Measurements from ENCODE around the gene C17orf107. TPM values are rescaled to one million over a fixed set of nuclear protein-coding genes. Genes with fewer than 3 reads are reported as not detected.

The C17orf107 gene
- total and polyA plus RNA-seq, 2 of the 13 experiments (the other 11 are each of a cell fraction or from before 2014, with no cell fraction given) = 0.20 to 0.59 TPM

DNA sequence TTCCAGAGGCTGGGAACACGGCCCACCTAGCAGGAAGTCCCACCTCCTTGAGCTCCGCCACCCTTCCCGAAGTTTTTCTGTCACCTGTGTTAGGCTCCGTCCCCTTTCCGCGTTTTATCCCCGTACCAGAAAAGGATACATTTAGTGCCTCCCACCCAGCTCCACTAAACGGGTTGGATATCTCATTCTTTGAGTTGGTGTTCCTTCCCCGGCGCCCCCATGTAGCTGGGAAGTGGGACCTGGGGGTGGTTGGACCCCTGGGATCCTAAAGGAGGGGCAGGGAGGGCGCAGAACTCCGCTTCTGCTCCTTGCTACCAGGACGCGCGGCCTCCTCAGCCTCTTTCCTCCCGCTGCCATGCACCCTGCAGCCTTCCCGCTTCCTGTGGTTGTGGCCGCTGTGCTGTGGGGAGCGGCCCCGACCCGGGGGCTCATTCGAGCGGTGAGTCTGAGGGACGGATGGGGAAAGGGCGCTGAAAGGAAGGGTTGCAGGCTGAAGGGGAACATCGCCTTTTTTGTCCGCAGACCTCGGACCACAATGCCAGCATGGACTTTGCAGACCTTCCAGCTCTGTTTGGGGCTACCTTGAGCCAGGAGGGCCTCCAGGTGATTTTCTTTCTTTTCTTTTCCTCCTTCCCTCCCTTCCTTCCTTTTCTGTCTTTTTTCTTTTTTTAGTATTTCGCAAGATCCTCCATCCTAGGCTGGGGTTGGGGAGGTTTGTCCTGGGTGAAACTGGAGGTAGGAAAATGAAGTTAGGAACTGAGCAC lies 41.4 kb downstream of the C17orf107 start:
- POLR2A ChIA-PET = interaction anchor here (1.0 to 3.9 kb wide), 23 partner anchors 9 to 404 kb away, joined by 3 to 201 read pairs (median 6); partner anchors contain the start of genes ARRB2, CAMTA2, ENO3 and INCA1
- peaks cover 53% of the 10 kb centered on the region for H3K79me2 ChIP-seq (ENCODE audit: insufficient read depth, low read length)
- TF ChIP-seq ZBTB20 (CRISPR knock-in tag; IDR thresholded peaks at IDR 0.05; ENCODE audit: borderline replicate concordance, low read depth) (no peak), HES4 (CRISPR knock-in tag; IDR thresholded peaks at IDR 0.05; ENCODE audit: borderline replicate concordance) (0 out of 2 replicates have a peak, but pooled peaks have one; percentile 19), ZNF598 (CRISPR knock-in tag; IDR thresholded peaks at IDR 0.05; ENCODE audit: borderline replicate concordance) (peak; percentile 48; the same call in 1 of the 2 replicates), MXD4 (CRISPR knock-in tag; IDR thresholded peaks at IDR 0.05) (no peak), NFE2 (CRISPR knock-in tag; IDR thresholded peaks at IDR 0.05) (no peak), ZNF788 (CRISPR knock-in tag; IDR thresholded peaks at IDR 0.05; ENCODE audit: borderline replicate concordance) (no peak; the same call in none of the 2 replicates), ZNF550 (CRISPR knock-in tag; IDR thresholded peaks at IDR 0.05; ENCODE audit: borderline replicate concordance) (0 out of 2 replicates have a peak, but pooled peaks have one; percentile 26), NFE2L1 (CRISPR knock-in tag; IDR thresholded peaks at IDR 0.05; ENCODE audit: borderline replicate concordance) (peak; percentile 29; the same call in 1 of the 2 replicates), SIN3A (IDR thresholded peaks at IDR 0.05; ENCODE audit: borderline replicate concordance, low read depth, low read length) (0 out of 2 replicates have a peak, but pooled peaks have one; percentile 81), ZNF530 (CRISPR knock-in tag; IDR thresholded peaks at IDR 0.05; ENCODE audit: low read depth) (0 out of 2 replicates have a peak, but pooled peaks have one; percentile 8), ZMYM2 (CRISPR knock-in tag; IDR thresholded peaks at IDR 0.05) (no peak)
- TF ChIP-seq, protein P1, sequence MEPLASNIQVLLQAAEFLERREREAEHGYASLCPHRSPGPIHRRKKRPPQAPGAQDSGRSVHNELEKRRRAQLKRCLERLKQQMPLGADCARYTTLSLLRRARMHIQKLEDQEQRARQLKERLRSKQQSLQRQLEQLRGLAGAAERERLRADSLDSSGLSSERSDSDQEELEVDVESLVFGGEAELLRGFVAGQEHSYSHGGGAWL (CRISPR knock-in tag; IDR thresholded peaks at IDR 0.05) = no peak
- TF ChIP-seq, protein P2, sequence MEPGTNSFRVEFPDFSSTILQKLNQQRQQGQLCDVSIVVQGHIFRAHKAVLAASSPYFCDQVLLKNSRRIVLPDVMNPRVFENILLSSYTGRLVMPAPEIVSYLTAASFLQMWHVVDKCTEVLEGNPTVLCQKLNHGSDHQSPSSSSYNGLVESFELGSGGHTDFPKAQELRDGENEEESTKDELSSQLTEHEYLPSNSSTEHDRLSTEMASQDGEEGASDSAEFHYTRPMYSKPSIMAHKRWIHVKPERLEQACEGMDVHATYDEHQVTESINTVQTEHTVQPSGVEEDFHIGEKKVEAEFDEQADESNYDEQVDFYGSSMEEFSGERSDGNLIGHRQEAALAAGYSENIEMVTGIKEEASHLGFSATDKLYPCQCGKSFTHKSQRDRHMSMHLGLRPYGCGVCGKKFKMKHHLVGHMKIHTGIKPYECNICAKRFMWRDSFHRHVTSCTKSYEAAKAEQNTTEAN (CRISPR knock-in tag; conservative IDR thresholded peaks at IDR 0.05) = no peak

More for the DNA sequence above, 41.4 kb downstream of the C17orf107 start:
- no peaks in the 10 kb centered on the region; a peak in 1 of 5 replicates for H3K27me3 ChIP-seq (ENCODE audit: control insufficient read depth in 1 of 2, insufficient read depth in 2 of 2, low read length in 2 of 2)
- H3K9me3 ChIP-seq (ENCODE audit: low read length) = no peaks in the 10 kb centered on the region
- CTCF ChIA-PET (ENCODE audit: low intra/inter-chr PET ratio, low total read pairs) = interaction anchor here (0.9 kb wide), 1 partner anchor 33 kb away, joined by 3 read pairs; no protein-coding TSS in a partner anchor
- peaks cover 14% of the 10 kb centered on the region; the same call in 1 of the 2 replicates for H4K20me1 ChIP-seq (ENCODE audit: insufficient read depth, low read length)
- peak; percentile 78 for ATAC-seq
- no peak for FAIRE-seq
- H3K4me2 ChIP-seq (ENCODE audit: low read depth, low read length) = peak overlapping the region; percentile 98
- intact Hi-C loops (cut with micrococcal nuclease; ENCODE audit: unreplicated experiment) (no loop called here), in situ Hi-C loops (cut with HindIII; ENCODE audit: extremely low pct_ligation_motif_present, low pct_unique_long_range_greater_than_20kb) (no loop called here)
- BruUV-seq (replicated peaks) = TSS peak; percentile 84
- H2AFZ ChIP-seq (ENCODE audit: low read length) = no peak overlapping the region
- peaks cover 11 to 40% of the 10 kb centered on the region in 2 experiments for H3K36me3 ChIP-seq (replicated peaks in 1 of 2; ENCODE audit: control insufficient read depth in 1 of 2, insufficient read depth in 2 of 2, low read length in 2 of 2)
- H3K9ac ChIP-seq (ENCODE audit: insufficient read depth, low read depth, low read length) = peak overlapping the region; percentile 95
- peak overlapping the region; percentile 91 to 97 (median 93) for H3K4me3 ChIP-seq (replicated peaks in 1 of 3; ENCODE audit: insufficient read depth in 1 of 3, low read depth in 2 of 3, low read length in 3 of 3)
- H3K27ac ChIP-seq (ENCODE audit: extremely low read length, insufficient read depth, low read length) = peak overlapping the region; percentile 96
- 2% methylated on average over 21 of the region's 29 CpGs for WGBS (ENCODE audit: low lambda C conversion rate)
- peak; percentile 89 for DNase-seq (ENCODE audit: low spot score)
- peaks cover 37% of the 10 kb centered on the region for H3K4me1 ChIP-seq (ENCODE audit: insufficient read depth, low read length)

Measured in HepG2 (cell line).